GM18868 (cell line): ENCODE measurements around the gene ERC1.
"Not testable (repeated sequence)": the region's sequence is repeated elsewhere in the genome, so short reads cannot be mapped to it uniquely, and the experiment has no call there.

ENCODE experiments used
- ATAC-seq: cut with Tn5 transposase; IDR thresholded peaks from one replicate; pipeline ENCODE4 v1.9.1; 2021; ENCODE audit warnings: mild to moderate bottlenecking, moderate library complexity; ENCODE audit not compliant: unreplicated experiment

ERC1 gene

GRCh38 chr12:981176-981828 lies 9.7 kb upstream of the ERC1 start:
- ATAC-seq: no peak

GRCh38 chr12:981961-982360 lies 9.1 kb upstream of the ERC1 start:
- ATAC-seq: no peak

- ATAC-seq: no peak
Measured at GRCh38 chr12:988646-989045, 2.4 kb upstream of the ERC1 start.

GRCh38 chr12:989051-989450 lies 2.0 kb upstream of the ERC1 start:
- no peak for ATAC-seq

GRCh38 chr12:989751-990660 lies 1.0 kb upstream of the ERC1 start:
- ATAC-seq: peak; percentile 15

GRCh38 chr12:991350-992333 lies 619 bp downstream of the ERC1 start:
- ATAC-seq: peak; percentile 45

- no peak for ATAC-seq
Measured at GRCh38 chr12:992647-993046, 1.6 kb downstream of the ERC1 start.

- no peak for ATAC-seq
Measured at GRCh38 chr12:996881-997280, 5.9 kb downstream of the ERC1 start.

GRCh38 chr12:997505-997904 lies 6.5 kb downstream of the ERC1 start:
- ATAC-seq: no peak

- no peak for ATAC-seq
Measured at GRCh38 chr12:998020-998874, 7.2 kb downstream of the ERC1 start.

- ATAC-seq: not testable (repeated sequence)
Measured at GRCh38 chr12:999736-1000135, 8.7 kb downstream of the ERC1 start.

- no peak for ATAC-seq
Measured at GRCh38 chr12:1001507-1001906, 10.5 kb downstream of the ERC1 start.

GRCh38 chr12:1003600-1004271 lies 12.7 kb downstream of the ERC1 start:
- no peak for ATAC-seq

GRCh38 chr12:1006255-1006654 lies 15.2 kb downstream of the ERC1 start:
- ATAC-seq: no peak

GRCh38 chr12:1007276-1007675 lies 16.3 kb downstream of the ERC1 start:
- ATAC-seq: no peak

- no peak for ATAC-seq
Measured at GRCh38 chr12:1007994-1008393, 17.0 kb downstream of the ERC1 start.

GRCh38 chr12:1011091-1011490 lies 20.1 kb downstream of the ERC1 start:
- no peak for ATAC-seq

- no peak for ATAC-seq
Measured at GRCh38 chr12:1013618-1014489, 22.8 kb downstream of the ERC1 start.

- no peak for ATAC-seq
Measured at GRCh38 chr12:1019283-1019682, 28.3 kb downstream of the ERC1 start.
